ENCODE measurements around the gene UNC50.
"Not testable (repeated sequence)": the region's sequence is repeated elsewhere in the genome, so short reads cannot be mapped to it uniquely, and the experiment has no call there.

The UNC50 gene

DNA sequence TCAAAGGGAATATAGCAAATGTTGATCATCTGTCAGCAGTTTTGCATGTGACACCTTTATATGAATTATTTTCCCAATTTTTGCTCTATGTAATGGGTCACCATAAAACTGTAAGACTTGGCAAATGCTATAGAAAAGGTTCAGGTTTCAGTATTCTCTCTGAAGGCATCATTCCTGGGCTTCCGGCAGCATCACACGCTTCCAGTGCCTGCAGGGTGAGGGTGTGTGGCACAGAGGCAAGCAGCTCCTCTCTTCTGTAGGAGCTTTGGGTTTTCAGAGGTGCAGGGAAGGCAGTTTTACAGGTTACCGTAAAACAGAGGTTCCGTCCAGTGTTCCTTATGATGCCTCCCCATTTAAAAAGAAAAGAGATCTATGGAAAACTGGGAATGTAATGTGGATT, 18.9 kb upstream of the UNC50 start:
- no peaks in the 10 kb centered on the region for H3K9me3 ChIP-seq (replicated peaks; ENCODE audit: insufficient read depth, low read length)
- H3K27me3 ChIP-seq (replicated peaks; ENCODE audit: insufficient read depth, low read length), result no peaks in the 10 kb centered on the region
- no peak overlapping the region for H3K4me2 ChIP-seq (ENCODE audit: low read depth, low read length)
- no peak for TF ChIP-seq EZH2 (optimal IDR thresholded peaks at IDR 0.05; ENCODE audit: low read depth, low read length)
- no peak for TF ChIP-seq EZH2phosphoT487 (IDR thresholded peaks at IDR 0.05; ENCODE audit: low read length)
- H3K4me3 ChIP-seq (ENCODE audit: low read length), result no peak overlapping the region
- no peak overlapping the region for H3K9ac ChIP-seq (ENCODE audit: low read length)
- no peak for DNase-seq
- no peak overlapping the region for H2AFZ ChIP-seq (ENCODE audit: low read length)
- H3K79me2 ChIP-seq (ENCODE audit: low read length), result 0 out of 2 replicates have a peak, but pooled peaks cover 3% of the 10 kb centered on the region
- H3K27ac ChIP-seq (ENCODE audit: low read length), result no peak overlapping the region
- no peaks in the 10 kb centered on the region for H3K4me1 ChIP-seq (ENCODE audit: low read length)
- H4K20me1 ChIP-seq (ENCODE audit: insufficient read depth, low read length), result no peaks in the 10 kb centered on the region
- H3K36me3 ChIP-seq (replicated peaks; ENCODE audit: insufficient read depth, low read length), result 0 out of 2 replicates have a peak, but pooled peaks cover 25% of the 10 kb centered on the region
- H3F3A ChIP-seq (ENCODE audit: insufficient read depth, low read length), result 0 out of 2 replicates have a peak, but pooled peaks cover 8% of the 10 kb centered on the region
- H3K9me2 ChIP-seq (replicated peaks; ENCODE audit: insufficient read depth, low read length), result no peaks in the 10 kb centered on the region

DNA sequence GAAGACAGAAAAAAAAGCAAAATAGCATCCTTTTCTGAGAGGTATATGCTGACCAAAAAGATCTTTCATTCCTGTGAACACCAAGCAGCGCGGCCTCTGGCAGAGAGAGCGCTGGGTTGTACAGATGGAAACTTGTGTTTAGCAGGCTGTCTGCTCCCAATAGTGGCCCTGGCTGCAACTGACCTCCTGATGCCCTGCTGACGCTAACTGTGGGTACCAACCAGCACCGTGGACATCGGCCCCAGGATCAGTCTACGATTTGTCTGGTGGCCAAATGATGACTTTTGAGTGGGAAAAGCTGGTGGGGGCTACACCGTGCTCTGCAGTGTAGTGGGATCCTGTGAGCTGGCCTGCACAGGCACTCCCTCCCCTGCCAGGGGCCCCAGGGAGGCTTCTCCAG, 15.8 kb upstream of the UNC50 start:
- Histone ChIP-seq H3F3A (ENCODE audit: insufficient read depth, low read length) (peaks cover 9% of the 10 kb centered on the region), H3K36me3 (replicated peaks; ENCODE audit: insufficient read depth, low read length) (peaks cover 21% of the 10 kb centered on the region; the same call in 1 of the 2 replicates), H3K4me1 (ENCODE audit: low read length) (no peaks in the 10 kb centered on the region), H3K27me3 (replicated peaks; ENCODE audit: insufficient read depth, low read length) (no peaks in the 10 kb centered on the region), H3K27ac (ENCODE audit: low read length) (no peak overlapping the region), H3K4me3 (ENCODE audit: low read length) (no peak overlapping the region), H3K79me2 (ENCODE audit: low read length) (no peaks in the 10 kb centered on the region), H3K9me2 (replicated peaks; ENCODE audit: insufficient read depth, low read length) (no peaks in the 10 kb centered on the region), H3K4me2 (ENCODE audit: low read depth, low read length) (no peak overlapping the region), H3K9me3 (replicated peaks; ENCODE audit: insufficient read depth, low read length) (no peaks in the 10 kb centered on the region), H3K9ac (ENCODE audit: low read length) (no peak overlapping the region), H4K20me1 (ENCODE audit: insufficient read depth, low read length) (no peaks in the 10 kb centered on the region), H2AFZ (ENCODE audit: low read length) (no peak overlapping the region)
- TF ChIP-seq EZH2phosphoT487 (IDR thresholded peaks at IDR 0.05; ENCODE audit: low read length), result no peak
- TF ChIP-seq EZH2 (optimal IDR thresholded peaks at IDR 0.05; ENCODE audit: low read depth, low read length), result no peak
- TF ChIP-seq, protein P1, sequence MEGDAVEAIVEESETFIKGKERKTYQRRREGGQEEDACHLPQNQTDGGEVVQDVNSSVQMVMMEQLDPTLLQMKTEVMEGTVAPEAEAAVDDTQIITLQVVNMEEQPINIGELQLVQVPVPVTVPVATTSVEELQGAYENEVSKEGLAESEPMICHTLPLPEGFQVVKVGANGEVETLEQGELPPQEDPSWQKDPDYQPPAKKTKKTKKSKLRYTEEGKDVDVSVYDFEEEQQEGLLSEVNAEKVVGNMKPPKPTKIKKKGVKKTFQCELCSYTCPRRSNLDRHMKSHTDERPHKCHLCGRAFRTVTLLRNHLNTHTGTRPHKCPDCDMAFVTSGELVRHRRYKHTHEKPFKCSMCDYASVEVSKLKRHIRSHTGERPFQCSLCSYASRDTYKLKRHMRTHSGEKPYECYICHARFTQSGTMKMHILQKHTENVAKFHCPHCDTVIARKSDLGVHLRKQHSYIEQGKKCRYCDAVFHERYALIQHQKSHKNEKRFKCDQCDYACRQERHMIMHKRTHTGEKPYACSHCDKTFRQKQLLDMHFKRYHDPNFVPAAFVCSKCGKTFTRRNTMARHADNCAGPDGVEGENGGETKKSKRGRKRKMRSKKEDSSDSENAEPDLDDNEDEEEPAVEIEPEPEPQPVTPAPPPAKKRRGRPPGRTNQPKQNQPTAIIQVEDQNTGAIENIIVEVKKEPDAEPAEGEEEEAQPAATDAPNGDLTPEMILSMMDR (IDR thresholded peaks at IDR 0.05; ENCODE audit: low read length), result no peak
- DNase-seq, result no peak

DNA sequence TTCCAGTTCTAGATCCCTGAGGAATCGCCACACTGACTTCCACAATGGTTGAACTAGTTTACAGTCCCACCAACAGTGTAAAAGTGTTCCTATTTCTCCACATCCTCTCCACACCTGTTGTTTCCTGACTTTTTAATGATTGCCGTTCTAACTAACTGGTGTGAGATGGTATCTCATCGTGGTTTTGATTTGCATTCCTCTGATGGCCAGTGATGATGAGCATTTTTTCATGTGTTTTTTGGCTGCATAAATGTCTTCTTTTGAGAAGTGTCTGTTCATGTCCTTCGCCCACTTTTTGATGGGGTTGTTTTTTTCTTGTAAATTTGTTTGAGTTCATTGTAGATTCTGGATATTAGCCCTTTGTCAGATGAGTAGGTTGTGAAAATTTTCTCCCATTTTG, 13.7 kb upstream of the UNC50 start:
- Histone ChIP-seq H3K36me3 (replicated peaks; ENCODE audit: insufficient read depth, low read length) (peaks cover 18% of the 10 kb centered on the region; the same call in 1 of the 2 replicates), H3F3A (ENCODE audit: insufficient read depth, low read length) (peaks cover 27% of the 10 kb centered on the region)
- H3K4me1 ChIP-seq (ENCODE audit: low read length); H3K9me3 ChIP-seq (replicated peaks; ENCODE audit: insufficient read depth, low read length); H4K20me1 ChIP-seq (ENCODE audit: insufficient read depth, low read length); H3K9me2 ChIP-seq (replicated peaks; ENCODE audit: insufficient read depth, low read length); H3K4me2 ChIP-seq (ENCODE audit: low read depth, low read length); H3K27me3 ChIP-seq (replicated peaks; ENCODE audit: insufficient read depth, low read length); H3K9ac ChIP-seq (ENCODE audit: low read length); H3K79me2 ChIP-seq (ENCODE audit: low read length); DNase-seq; H3K27ac ChIP-seq (ENCODE audit: low read length); H3K4me3 ChIP-seq (ENCODE audit: low read length); H2AFZ ChIP-seq (ENCODE audit: low read length): not testable (repeated sequence)

DNA sequence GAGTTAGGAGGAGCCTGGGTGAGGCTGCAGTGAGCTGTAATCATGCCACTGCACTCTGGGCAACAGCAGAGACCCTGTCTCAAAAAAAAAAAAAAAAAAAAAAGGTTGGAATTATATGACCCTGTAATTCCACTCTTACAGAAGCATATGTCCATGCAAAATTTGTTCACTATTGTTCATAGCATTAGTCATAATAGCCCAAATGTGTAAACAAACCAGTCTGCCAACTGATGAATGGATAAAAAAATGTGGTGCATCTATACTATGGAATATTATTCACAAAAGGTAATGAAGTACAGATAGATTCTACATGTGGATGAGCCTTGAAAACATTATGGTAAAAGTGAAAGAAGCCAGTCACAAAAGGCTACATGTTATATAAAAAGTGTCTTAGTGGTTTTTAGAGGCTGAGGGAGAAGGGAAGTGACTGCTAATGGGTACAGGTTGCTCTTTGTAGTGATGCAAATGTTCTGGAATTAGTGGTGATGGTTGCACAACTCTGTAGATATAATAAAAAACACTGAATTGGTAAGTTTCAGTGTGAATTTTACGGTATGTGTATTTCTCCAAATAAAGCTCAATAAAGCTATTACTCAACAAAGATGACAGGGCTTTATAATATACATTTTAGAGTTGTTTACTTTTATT, 9.5 kb upstream of the UNC50 start:
- Histone ChIP-seq H3K27ac (ENCODE audit: low read length) (no peak overlapping the region), H3K9me3 (replicated peaks; ENCODE audit: insufficient read depth, low read length) (no peaks in the 10 kb centered on the region), H3K4me1 (ENCODE audit: low read length) (no peaks in the 10 kb centered on the region), H3K4me3 (ENCODE audit: low read length) (no peak overlapping the region), H3K9ac (ENCODE audit: low read length) (no peak overlapping the region), H3F3A (ENCODE audit: insufficient read depth, low read length) (peaks cover 37% of the 10 kb centered on the region), H4K20me1 (ENCODE audit: insufficient read depth, low read length) (no peaks in the 10 kb centered on the region; the same call in 1 of the 2 replicates), H3K9me2 (replicated peaks; ENCODE audit: insufficient read depth, low read length) (no peaks in the 10 kb centered on the region), H3K27me3 (replicated peaks; ENCODE audit: insufficient read depth, low read length) (no peaks in the 10 kb centered on the region), H2AFZ (ENCODE audit: low read length) (no peak overlapping the region), H3K4me2 (ENCODE audit: low read depth, low read length) (no peak overlapping the region), H3K79me2 (ENCODE audit: low read length) (no peaks in the 10 kb centered on the region), H3K36me3 (replicated peaks; ENCODE audit: insufficient read depth, low read length) (no peaks in the 10 kb centered on the region; the same call in 1 of the 2 replicates)
- TF ChIP-seq EZH2phosphoT487 (IDR thresholded peaks at IDR 0.05; ENCODE audit: low read length) (no peak), EZH2 (optimal IDR thresholded peaks at IDR 0.05; ENCODE audit: low read depth, low read length) (no peak)
- TF ChIP-seq, protein P1 (IDR thresholded peaks at IDR 0.05; ENCODE audit: low read length), result no peak
- DNase-seq, result no peak
